Measurements from ENCODE around the gene DCAF5. TPM values are rescaled to one million over a fixed set of nuclear protein-coding genes. Genes with fewer than 3 reads are reported as not detected.
"Not testable (repeated sequence)": the region's sequence is repeated elsewhere in the genome, so short reads cannot be mapped to it uniquely, and the experiment has no call there.

Gene DCAF5
- total RNA-seq, 4 donors from 2014 or later: 31.8 to 60.0 (median 38.5) TPM

DNA sequence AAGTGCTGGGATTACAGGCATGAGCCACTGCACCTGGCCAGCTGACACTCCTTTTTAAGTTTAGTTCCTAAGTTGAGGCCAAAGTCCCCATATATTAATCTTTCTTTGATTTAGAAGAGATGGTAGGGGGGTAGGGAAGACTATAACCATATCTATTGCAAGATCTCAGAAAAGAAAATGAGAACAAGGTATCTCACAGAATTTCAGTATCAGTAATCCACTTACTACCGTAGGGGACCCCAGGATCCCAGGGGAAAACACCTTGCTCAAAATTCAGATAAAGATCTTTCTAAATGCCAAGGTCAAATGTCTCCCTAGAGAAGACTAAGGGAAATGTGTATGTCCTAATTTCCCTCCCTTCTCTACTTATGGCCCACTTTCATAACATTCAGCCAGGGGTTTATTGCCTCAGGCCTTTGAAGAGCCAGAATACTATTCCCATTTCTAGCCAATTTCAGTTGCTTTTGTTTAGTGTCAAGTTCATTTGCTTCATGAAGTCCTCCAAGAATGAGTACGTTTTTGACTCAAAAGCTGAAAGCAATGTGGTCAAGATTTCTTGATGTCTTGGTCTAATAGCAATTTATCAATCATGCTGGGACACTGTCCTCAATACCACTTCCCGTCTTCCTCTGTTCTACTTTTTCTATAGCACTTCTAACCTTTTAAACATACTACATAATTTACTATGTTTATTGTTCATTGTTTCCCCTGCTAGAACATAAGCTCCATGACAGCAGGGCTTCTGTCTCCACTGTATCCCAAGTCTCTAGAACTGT, 86.3 kb downstream of the DCAF5 start:
- 74 to 93% methylated on average over 3 of the region's 3 CpGs for WGBS, 2 donors
- intact Hi-C loops (cut with DNase I; ENCODE audit: low total_unique reads): no loop called here
- DNase-seq (ENCODE audit: low spot score in 2 of 2): no peak
- no peak overlapping the region for H3K4me3 ChIP-seq (ENCODE audit: low read depth, poor library complexity, severe bottlenecking)
- TF ChIP-seq POLR2A (IDR thresholded peaks at IDR 0.05): no peak
- TF ChIP-seq, protein P1, sequence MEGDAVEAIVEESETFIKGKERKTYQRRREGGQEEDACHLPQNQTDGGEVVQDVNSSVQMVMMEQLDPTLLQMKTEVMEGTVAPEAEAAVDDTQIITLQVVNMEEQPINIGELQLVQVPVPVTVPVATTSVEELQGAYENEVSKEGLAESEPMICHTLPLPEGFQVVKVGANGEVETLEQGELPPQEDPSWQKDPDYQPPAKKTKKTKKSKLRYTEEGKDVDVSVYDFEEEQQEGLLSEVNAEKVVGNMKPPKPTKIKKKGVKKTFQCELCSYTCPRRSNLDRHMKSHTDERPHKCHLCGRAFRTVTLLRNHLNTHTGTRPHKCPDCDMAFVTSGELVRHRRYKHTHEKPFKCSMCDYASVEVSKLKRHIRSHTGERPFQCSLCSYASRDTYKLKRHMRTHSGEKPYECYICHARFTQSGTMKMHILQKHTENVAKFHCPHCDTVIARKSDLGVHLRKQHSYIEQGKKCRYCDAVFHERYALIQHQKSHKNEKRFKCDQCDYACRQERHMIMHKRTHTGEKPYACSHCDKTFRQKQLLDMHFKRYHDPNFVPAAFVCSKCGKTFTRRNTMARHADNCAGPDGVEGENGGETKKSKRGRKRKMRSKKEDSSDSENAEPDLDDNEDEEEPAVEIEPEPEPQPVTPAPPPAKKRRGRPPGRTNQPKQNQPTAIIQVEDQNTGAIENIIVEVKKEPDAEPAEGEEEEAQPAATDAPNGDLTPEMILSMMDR (IDR thresholded peaks at IDR 0.05): no peak

DNA sequence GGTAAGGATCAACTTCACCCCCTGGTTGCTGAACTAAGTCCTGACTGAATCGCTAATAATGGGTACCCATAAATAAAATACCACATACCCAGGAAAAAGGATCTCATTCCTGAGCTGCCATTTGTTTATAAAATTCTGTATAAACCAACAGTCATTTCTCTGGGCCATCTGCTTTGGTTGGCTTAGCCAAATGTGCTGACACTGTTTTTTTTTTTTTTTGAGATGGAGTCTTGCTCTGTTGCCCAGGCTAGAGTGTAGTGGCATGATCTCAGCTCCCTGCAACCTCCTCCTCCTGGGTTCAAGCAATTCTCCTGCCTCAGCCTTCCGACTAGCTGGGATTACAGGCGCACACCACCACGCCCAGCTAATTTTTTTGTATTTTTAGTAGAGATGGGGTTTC, 87.0 kb downstream of the DCAF5 start:
- intact Hi-C loops (cut with DNase I; ENCODE audit: low total_unique reads); H3K4me3 ChIP-seq (ENCODE audit: low read depth, poor library complexity, severe bottlenecking); DNase-seq (ENCODE audit: low spot score in 2 of 2): not testable (repeated sequence)
- 97 to 98% methylated on average over 4 of the region's 4 CpGs for whole genome bisulfite sequencing, 2 donors

DNA sequence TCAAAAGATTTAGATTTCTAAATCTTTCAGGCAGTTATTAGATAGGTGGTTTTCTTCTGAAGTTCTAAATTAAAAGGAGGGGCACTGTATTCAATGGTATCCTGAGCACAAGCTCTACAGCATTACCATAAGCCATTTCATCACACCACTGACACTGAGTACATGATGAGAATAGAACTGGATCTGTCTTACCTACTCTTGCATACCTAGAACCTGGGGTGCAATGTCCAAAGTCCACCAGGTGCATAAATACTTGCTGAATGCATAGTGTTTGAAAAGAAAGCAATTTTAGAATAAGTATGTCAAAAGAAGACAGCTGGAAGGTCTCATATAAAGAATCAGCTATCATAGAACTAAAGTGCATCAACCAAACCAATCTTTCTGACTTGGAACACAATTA, 88.3 kb downstream of the DCAF5 start:
- no peak overlapping the region for H3K4me3 ChIP-seq (ENCODE audit: low read depth, poor library complexity, severe bottlenecking)
- TF ChIP-seq, protein P1 (IDR thresholded peaks at IDR 0.05): no peak
- no peak for TF ChIP-seq POLR2A (IDR thresholded peaks at IDR 0.05)
- no peak for DNase-seq (ENCODE audit: low spot score in 2 of 2)
- intact Hi-C loops (cut with DNase I; ENCODE audit: low total_unique reads): no loop called here

DNA sequence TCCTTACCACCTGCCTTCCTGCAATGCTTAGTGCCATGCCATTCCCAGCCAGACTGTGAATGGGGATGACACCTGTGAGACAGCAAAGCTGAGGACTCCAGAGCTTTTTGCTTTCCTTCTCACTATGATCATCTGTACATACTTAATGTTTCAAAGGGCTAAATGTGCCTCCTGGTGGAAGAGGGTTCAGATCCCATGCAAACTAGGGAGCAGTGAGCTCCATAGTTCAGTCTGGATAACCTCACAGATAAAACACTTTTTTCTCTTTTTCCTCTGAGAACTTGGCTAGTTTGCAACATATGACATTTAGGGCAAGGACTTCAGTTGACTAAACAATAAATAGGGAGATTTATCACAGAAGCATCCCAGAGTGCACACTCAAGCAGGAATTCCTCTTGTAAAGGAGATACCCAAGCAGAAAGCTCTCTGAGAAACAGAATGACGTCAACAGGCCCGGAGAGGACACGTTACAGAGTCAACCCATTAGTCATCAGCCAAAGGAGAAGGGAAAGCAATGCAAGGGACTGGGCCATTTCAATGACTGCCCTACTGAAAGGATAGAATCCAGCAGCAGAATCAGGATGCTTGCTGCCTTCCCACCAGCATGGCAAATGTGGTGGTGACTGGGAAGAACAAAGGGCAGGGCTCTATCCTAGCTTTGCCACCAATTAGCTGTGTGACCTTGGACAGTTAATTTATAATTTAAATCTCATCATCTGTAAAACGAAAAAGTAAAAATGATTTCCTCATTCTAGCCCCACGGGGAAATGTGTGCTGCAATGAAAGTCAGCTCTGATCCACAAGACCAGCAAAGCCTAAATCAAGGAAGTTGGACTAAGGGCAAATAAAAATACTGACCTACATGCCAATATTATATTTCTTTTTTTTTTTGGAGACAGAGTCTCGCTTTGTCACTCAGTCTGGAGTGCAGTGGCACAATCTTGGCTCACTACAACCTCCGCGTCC, 93.0 kb downstream of the DCAF5 start:
- intact Hi-C loops (cut with DNase I; ENCODE audit: low total_unique reads): no loop called here
- DNase-seq (ENCODE audit: low spot score in 2 of 2): no peak
- H3K4me3 ChIP-seq (ENCODE audit: low read depth, poor library complexity, severe bottlenecking): no peak overlapping the region
- no peak for TF ChIP-seq POLR2A (IDR thresholded peaks at IDR 0.05)
- TF ChIP-seq, protein P1 (IDR thresholded peaks at IDR 0.05): no peak
- WGBS, 2 donors: 77% methylated on average over 8 of the region's 8 CpGs

DNA sequence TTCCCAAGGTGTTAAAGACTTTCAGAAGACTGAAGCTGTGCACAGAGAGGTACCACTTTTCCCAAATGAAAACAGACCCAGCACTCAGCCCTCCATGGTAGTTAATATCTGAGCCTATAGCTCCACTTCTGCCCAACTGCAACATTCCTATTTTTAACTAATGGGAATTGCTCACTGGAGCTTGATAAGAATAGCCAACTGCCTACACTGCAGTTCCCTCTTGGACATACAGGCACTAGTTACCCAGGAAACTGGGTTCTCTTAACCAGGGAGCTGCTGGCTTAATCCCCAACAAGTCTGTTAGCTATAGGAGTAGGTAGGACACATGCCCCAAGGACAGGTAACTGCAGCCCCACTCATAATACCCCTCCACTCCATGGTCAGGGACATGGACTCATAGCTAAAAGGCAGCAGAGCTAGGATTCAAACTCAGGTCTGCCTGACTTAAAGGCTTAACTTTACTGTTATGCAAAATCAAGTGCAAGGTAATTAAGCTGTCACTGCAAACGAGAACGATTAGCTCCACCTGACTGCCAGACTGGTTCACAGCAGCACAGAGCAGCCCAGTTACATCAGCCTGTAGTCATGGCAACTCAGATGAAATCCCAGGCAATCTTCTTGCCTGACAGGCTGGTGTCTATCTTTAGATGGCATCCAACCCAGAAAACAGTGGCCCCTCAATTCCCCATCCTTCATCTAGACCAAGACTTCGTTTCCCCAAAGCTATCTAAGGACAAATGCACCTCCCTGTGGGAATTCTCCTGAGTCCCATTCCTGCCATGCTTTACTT, 96.7 kb downstream of the DCAF5 start:
- H3K4me3 ChIP-seq (ENCODE audit: low read depth, poor library complexity, severe bottlenecking): no peak overlapping the region
- TF ChIP-seq, protein P1 (IDR thresholded peaks at IDR 0.05): no peak
- no peak for TF ChIP-seq POLR2A (IDR thresholded peaks at IDR 0.05)
- WGBS, 2 donors: 25 to 34% methylated on average over 3 of the region's 3 CpGs
- intact Hi-C loops (cut with DNase I; ENCODE audit: low total_unique reads): no loop called here
- no peak for DNase-seq (ENCODE audit: low spot score in 2 of 2)
